Retina (tissue), 1 donor: ENCODE data around the gene ABCA8.

Experiments
- DNase-seq: peaks from one replicate; pipeline ENCODE4 v3.0.0-alpha.2; 2016

Gene ABCA8

DNA sequence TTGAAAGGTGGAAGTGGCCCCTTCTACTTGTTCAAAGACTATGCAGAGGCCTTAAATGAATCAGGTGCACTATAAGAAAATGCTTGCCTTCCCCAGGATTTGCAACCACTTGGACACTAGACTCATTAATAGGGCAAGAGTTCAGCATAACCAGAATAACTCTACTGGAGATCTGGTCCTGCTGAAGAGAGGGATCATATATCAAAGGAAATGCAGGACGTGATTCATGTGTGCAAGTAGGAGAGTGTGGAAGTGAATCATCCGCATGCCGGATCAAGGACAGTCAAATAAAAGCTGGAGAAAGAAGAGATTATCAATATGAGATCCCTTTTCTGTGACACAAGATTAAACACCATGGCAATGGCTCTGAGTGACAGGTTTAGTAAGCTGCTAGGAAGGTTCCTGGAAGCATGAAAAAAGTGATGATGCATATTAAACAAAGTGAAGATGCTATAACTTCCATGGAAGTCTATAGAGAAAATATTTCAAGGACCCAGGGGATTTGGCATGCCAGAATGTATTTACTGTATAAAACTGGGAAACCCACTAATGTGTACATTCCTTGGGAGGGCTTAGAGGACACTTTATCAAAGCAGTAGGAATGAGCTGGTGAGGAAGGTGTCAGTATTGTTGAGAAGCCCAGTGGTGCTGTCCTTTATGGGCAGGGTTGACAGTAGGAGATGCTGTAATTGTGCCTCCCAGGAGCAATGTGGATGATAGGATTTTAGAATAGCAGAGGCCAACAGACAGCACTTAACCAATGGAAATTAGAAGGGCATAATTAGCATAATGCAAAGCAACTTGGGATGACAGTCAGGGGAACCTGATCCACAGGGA lies 133.1 kb downstream of the ABCA8 start:
- DNase-seq = peak; percentile 22

GRCh38 chr17:68820825-68821481 lies 134.2 kb downstream of the ABCA8 start:
- DNase-seq = no peak

- DNase-seq = no peak
Measured at GRCh38 chr17:68820476-68820824, 134.7 kb downstream of the ABCA8 start.

- DNase-seq = no peak
Measured at GRCh38 chr17:68819465-68819864, 135.7 kb downstream of the ABCA8 start.
